Measurements from ENCODE around the gene EFCC1. TPM values are rescaled to one million over a fixed set of nuclear protein-coding genes. Genes with fewer than 3 reads are reported as not detected.

The EFCC1 gene
- total and polyA plus RNA-seq, 2 of the 8 experiments (the other 6 are each of a cell fraction or from before 2014, with no cell fraction given): 0.14 to 0.37 TPM

- TF ChIP-seq CHD7 (IDR thresholded peaks at IDR 0.05; ENCODE audit: insufficient replicate concordance, low read length) (no peak), MAX (IDR thresholded peaks at IDR 0.05) (no peak), CTBP2 (IDR thresholded peaks at IDR 0.05; ENCODE audit: borderline replicate concordance, insufficient read depth, insufficient read length, low read length) (no peak), TAF1 (IDR thresholded peaks at IDR 0.05; ENCODE audit: low read depth, low read length) (no peak), EGR1 (IDR thresholded peaks at IDR 0.05; ENCODE audit: borderline replicate concordance, low read depth, low read length) (no peak), SAP30 (IDR thresholded peaks at IDR 0.05; ENCODE audit: insufficient read depth, insufficient replicate concordance, low read length) (no peak), BRCA1 (IDR thresholded peaks at IDR 0.05; ENCODE audit: low read depth, low read length) (no peak), TCF12 (IDR thresholded peaks at IDR 0.05; ENCODE audit: low read depth, low read length) (no peak), RFX5 (IDR thresholded peaks at IDR 0.05; ENCODE audit: borderline replicate concordance, low read depth, low read length) (no peak)
These were observed 38.4 kb downstream of the EFCC1 start (continued) for GRCh38 chr3:129039271-129040038.
